Measurements from ENCODE around the gene MYO1E. TPM values are rescaled to one million over a fixed set of nuclear protein-coding genes. Genes with fewer than 3 reads are reported as not detected.

MYO1E gene
- total RNA-seq, 6 experiments from 2014 or later = 108 to 142 (median 115) TPM

DNA sequence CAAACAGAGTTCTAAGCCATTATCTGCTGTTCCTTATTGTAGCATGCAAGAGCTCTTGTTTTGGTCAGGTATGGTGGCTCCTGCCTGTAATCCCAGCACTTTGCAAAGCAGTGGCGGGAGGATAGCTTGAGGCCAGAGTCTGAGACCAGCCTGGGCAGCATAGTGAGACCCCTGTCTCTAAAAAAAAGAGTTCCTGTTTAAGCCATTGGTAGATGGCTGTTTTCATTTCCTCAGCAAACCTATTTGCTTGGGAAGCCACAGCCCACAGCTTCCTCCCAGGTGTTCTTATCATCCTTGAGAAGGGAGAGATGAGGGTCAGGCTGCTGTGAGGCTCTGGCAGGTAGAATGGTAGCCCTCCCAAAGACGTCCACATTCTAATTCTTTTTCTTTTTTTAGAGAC is 40.9 kb upstream of the MYO1E start:
- no peak for DNase-seq
- Mint-ChIP-seq H3K9me3 (no peaks in the 10 kb centered on the region), H3K27ac (no peak overlapping the region), H3K36me3 (ENCODE audit: low read depth) (no peaks in the 10 kb centered on the region), H3K4me1 (ENCODE audit: low read depth) (no peaks in the 10 kb centered on the region), H3K27me3 (ENCODE audit: insufficient read depth) (peaks cover 19% of the 10 kb centered on the region), H3K4me3 (no peak overlapping the region)
- TF ChIP-seq, protein P1, sequence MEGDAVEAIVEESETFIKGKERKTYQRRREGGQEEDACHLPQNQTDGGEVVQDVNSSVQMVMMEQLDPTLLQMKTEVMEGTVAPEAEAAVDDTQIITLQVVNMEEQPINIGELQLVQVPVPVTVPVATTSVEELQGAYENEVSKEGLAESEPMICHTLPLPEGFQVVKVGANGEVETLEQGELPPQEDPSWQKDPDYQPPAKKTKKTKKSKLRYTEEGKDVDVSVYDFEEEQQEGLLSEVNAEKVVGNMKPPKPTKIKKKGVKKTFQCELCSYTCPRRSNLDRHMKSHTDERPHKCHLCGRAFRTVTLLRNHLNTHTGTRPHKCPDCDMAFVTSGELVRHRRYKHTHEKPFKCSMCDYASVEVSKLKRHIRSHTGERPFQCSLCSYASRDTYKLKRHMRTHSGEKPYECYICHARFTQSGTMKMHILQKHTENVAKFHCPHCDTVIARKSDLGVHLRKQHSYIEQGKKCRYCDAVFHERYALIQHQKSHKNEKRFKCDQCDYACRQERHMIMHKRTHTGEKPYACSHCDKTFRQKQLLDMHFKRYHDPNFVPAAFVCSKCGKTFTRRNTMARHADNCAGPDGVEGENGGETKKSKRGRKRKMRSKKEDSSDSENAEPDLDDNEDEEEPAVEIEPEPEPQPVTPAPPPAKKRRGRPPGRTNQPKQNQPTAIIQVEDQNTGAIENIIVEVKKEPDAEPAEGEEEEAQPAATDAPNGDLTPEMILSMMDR (IDR thresholded peaks at IDR 0.05) = no peak

DNA sequence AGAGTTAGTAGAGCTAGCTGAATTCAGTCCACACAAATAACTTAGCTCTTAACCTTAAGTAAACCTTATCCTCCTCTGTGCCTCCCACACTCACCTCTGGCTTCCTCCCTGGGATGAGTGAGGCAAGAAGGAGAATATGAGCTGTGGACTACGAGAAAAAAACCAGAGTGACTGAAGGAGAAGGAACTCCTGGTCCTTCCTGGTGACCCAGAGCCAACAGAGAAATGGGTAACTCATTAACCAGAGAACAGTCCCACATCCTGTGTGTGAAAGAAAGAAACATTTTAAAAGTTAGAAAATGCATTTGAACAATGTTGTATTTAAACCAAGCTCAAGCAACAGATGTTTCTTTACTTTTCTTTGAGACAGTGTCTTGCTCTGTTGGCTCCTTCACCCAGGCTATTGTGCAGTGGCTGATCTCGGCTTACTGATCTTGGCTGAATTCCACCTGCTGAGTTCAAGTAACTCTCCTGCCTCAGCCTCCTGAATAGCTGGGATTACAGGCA is 37.8 kb upstream of the MYO1E start:
- TF ChIP-seq, protein P1 (IDR thresholded peaks at IDR 0.05) = no peak
- Mint-ChIP-seq H3K27ac (no peak overlapping the region), H3K36me3 (ENCODE audit: low read depth) (no peaks in the 10 kb centered on the region), H3K4me1 (ENCODE audit: low read depth) (no peaks in the 10 kb centered on the region), H3K4me3 (no peak overlapping the region), H3K9me3 (no peaks in the 10 kb centered on the region), H3K27me3 (ENCODE audit: insufficient read depth) (peaks cover 16% of the 10 kb centered on the region)
- no peak for DNase-seq

GRCh38 chr15:59407946-59408345 is 35.3 kb upstream of the MYO1E start:
- no peak for DNase-seq
- Mint-ChIP-seq H3K36me3 (ENCODE audit: low read depth) (no peaks in the 10 kb centered on the region), H3K4me1 (ENCODE audit: low read depth) (no peaks in the 10 kb centered on the region), H3K4me3 (no peak overlapping the region), H3K9me3 (no peaks in the 10 kb centered on the region), H3K27ac (no peak overlapping the region), H3K27me3 (ENCODE audit: insufficient read depth) (peaks cover 10% of the 10 kb centered on the region)
- TF ChIP-seq, protein P1 (IDR thresholded peaks at IDR 0.05) = no peak

- Mint-ChIP-seq H3K4me1 (ENCODE audit: low read depth) (no peaks in the 10 kb centered on the region), H3K27ac (no peak overlapping the region), H3K36me3 (ENCODE audit: low read depth) (no peaks in the 10 kb centered on the region), H3K9me3 (no peaks in the 10 kb centered on the region), H3K27me3 (ENCODE audit: insufficient read depth) (peaks cover 13% of the 10 kb centered on the region), H3K4me3 (no peak overlapping the region)
- TF ChIP-seq, protein P1 (IDR thresholded peaks at IDR 0.05) = no peak
- DNase-seq = no peak
Measured at GRCh38 chr15:59406446-59406845, 33.8 kb upstream of the MYO1E start.

DNA sequence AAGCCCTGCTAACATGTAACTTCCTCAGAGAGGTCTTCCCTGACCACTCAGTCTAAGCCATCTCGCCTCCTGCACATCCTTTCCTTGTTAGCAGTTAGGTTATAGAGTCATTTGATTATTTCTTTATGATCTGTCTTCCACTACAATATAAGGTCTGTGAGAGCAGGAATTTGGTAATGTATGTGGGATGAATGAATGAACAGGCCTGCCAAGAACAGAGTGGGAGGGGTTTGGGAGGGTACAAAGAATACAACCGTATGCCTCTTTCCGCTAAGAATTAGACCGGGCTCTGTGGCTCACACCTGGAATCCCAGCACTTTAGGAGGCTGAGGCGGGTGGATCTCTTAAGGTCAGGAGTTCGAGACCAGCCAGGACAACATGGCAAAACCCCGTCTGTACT is 32.4 kb upstream of the MYO1E start:
- Mint-ChIP-seq H3K4me1 (ENCODE audit: low read depth) (no peaks in the 10 kb centered on the region), H3K36me3 (ENCODE audit: low read depth) (no peaks in the 10 kb centered on the region), H3K9me3 (no peaks in the 10 kb centered on the region), H3K27ac (no peak overlapping the region), H3K4me3 (no peak overlapping the region), H3K27me3 (ENCODE audit: insufficient read depth) (peaks cover 19% of the 10 kb centered on the region)
- no peak for DNase-seq
- TF ChIP-seq, protein P1 (IDR thresholded peaks at IDR 0.05) = no peak
